ENCODE measurements around the gene ITGA11.

The ITGA11 gene

DNA sequence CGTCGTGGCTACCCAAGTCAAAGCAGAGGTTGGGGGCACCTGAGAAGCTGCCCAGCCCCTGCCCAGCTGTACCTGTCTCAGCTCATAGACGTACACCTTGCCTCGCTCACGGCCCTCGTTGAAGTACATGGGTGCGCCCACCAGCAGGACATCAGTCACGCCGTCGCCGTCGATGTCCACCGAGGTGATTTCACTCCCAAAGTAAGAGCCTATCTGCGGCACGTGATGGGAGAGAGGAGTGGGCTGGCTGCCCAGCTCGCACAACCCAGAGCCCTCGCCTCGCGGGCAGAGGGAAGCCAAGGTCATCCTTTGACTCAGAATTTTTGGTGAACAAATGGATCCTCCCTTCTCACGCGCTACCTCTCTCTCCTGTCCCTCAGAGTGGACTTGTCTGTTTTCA, 99.7 kb downstream of the ITGA11 start:
- POLR2A ChIA-PET (ENCODE audit: low non-redundant PET) = no interaction called here
- CTCF ChIA-PET = interaction anchor here (0.6 kb wide), 1 partner anchor 342 kb away, joined by 3 read pairs; no protein-coding TSS in a partner anchor
- no peak for DNase-seq (ENCODE audit: low spot score)
- no peak for TF ChIP-seq CTCF (conservative IDR thresholded peaks at IDR 0.05; ENCODE audit: low read depth)
- H3K27ac ChIP-seq = no peak overlapping the region

GRCh38 chr15:68330901-68331300, 101.1 kb downstream of the ITGA11 start:
- TF ChIP-seq CTCF (conservative IDR thresholded peaks at IDR 0.05; ENCODE audit: low read depth) = no peak
- ChIA-PET CTCF (interaction anchor here (0.6 kb wide), 1 partner anchor 35 kb away, joined by 4 read pairs; no protein-coding TSS in a partner anchor), POLR2A (ENCODE audit: low non-redundant PET) (no interaction called here)
- no peak overlapping the region for H3K27ac ChIP-seq
- no peak for DNase-seq (ENCODE audit: low spot score)

- no peak for DNase-seq (ENCODE audit: low spot score)
- no peak overlapping the region for H3K27ac ChIP-seq
- POLR2A ChIA-PET (ENCODE audit: low non-redundant PET) = no interaction called here
- CTCF ChIA-PET = no interaction called here
- TF ChIP-seq CTCF (conservative IDR thresholded peaks at IDR 0.05; ENCODE audit: low read depth) = no peak
Observed at GRCh38 chr15:68330416-68330815, 101.5 kb downstream of the ITGA11 start.

GRCh38 chr15:68328964-68329363, 103.0 kb downstream of the ITGA11 start:
- POLR2A ChIA-PET (ENCODE audit: low non-redundant PET) = no interaction called here

DNA sequence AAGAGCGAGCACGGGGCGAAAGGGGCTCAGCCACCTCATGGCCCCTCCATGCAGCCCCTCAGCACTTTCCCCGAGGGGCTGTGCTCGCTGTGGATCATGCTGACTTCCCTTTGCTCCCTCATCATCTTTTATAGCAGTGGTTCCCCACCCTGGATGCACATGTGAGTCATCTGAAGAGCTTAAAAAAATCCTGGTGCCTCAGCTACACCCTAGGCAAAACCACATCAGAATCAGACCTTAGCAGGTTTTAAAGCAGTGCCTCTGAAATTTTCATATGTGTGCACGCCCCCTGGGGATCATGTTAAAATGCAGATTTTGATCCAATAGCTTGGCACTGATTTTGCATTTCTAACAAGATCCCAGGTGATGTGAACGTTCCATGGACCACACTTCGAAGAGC, 103.5 kb downstream of the ITGA11 start:
- ChIA-PET CTCF (no interaction called here), POLR2A (ENCODE audit: low non-redundant PET) (no interaction called here)

More at GRCh38 chr15:68328964-68329363, 103.0 kb downstream of the ITGA11 start:
- H3K27ac ChIP-seq = no peak overlapping the region
- DNase-seq (ENCODE audit: low spot score) = no peak
- CTCF ChIA-PET = interaction anchor here (0.8 kb wide), 1 partner anchor 220 kb away, joined by 3 read pairs; no protein-coding TSS in a partner anchor
- TF ChIP-seq CTCF (conservative IDR thresholded peaks at IDR 0.05; ENCODE audit: low read depth) = no peak

DNA sequence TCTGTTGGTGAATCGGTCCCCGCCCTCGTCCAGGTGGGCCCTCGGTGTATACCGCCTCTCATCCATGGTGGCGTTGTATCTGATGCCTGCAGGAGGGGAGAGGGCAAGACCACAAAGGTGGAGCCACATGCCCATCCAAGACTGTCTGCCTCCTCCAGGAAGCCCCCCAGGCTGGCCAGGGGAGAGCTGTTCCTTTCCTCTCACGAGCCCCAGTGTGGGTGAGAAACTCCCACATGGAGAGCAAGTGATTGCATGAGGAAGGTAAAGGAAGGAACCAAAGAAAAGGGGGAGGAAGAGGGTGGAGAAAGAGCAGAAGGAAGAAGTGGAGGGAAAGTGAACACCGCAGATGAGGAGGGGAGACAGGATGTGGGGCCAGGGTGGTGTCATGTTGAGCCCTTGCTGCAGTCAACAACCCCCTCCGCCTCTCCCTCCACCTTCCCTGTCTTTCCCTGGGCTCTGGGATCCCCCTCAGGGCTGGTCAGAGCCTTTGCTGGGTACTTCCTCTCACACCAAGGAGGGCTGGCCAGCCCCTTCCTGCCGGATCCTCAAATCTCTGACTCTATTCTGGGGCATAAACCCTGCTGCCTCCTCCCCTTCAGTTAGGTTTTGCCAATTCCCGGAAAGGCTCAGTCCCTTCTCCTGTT, 105.1 kb downstream of the ITGA11 start:
- no peak overlapping the region for H3K27ac ChIP-seq
- TF ChIP-seq CTCF (conservative IDR thresholded peaks at IDR 0.05; ENCODE audit: low read depth) = no peak
- no peak for DNase-seq (ENCODE audit: low spot score)
- ChIA-PET POLR2A (ENCODE audit: low non-redundant PET) (no interaction called here), CTCF (interaction anchor here (1.0 to 2.2 kb wide), 2 partner anchors 20 to 74 kb away, joined by 4 to 7 read pairs; no protein-coding TSS in a partner anchor)

More for the DNA sequence above, 103.5 kb downstream of the ITGA11 start:
- no peak overlapping the region for H3K27ac ChIP-seq
- DNase-seq (ENCODE audit: low spot score) = no peak
- no peak for TF ChIP-seq CTCF (conservative IDR thresholded peaks at IDR 0.05; ENCODE audit: low read depth)

All from RWPE1 (cell line).